ENCODE measurements around the gene ARMC3.

Gene ARMC3

DNA sequence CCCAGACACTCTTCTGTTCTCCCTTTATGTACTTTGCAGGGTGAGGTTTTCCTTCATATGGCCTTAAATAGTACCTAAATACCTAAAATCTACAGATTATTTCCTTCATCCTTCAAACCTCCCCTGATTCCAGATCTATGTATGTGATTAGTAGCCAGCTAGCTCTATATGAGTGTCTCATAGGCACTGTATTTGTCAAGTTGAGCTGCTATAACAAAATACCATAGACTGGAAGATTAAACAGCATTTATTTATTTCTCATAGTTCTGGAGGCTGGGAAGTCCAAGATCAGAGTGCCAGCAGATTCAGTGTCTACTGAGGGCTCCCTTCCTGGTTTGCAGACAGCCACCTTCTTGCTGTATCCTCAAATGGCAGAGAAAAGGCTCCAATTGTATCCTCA lies 106.9 kb downstream of the ARMC3 start:
- H3K27ac ChIP-seq: no peak overlapping the region
- TF ChIP-seq ZFX (IDR thresholded peaks at IDR 0.05; ENCODE audit: borderline replicate concordance): no peak
- TF ChIP-seq, protein P1, sequence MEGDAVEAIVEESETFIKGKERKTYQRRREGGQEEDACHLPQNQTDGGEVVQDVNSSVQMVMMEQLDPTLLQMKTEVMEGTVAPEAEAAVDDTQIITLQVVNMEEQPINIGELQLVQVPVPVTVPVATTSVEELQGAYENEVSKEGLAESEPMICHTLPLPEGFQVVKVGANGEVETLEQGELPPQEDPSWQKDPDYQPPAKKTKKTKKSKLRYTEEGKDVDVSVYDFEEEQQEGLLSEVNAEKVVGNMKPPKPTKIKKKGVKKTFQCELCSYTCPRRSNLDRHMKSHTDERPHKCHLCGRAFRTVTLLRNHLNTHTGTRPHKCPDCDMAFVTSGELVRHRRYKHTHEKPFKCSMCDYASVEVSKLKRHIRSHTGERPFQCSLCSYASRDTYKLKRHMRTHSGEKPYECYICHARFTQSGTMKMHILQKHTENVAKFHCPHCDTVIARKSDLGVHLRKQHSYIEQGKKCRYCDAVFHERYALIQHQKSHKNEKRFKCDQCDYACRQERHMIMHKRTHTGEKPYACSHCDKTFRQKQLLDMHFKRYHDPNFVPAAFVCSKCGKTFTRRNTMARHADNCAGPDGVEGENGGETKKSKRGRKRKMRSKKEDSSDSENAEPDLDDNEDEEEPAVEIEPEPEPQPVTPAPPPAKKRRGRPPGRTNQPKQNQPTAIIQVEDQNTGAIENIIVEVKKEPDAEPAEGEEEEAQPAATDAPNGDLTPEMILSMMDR (IDR thresholded peaks at IDR 0.05): no peak

DNA sequence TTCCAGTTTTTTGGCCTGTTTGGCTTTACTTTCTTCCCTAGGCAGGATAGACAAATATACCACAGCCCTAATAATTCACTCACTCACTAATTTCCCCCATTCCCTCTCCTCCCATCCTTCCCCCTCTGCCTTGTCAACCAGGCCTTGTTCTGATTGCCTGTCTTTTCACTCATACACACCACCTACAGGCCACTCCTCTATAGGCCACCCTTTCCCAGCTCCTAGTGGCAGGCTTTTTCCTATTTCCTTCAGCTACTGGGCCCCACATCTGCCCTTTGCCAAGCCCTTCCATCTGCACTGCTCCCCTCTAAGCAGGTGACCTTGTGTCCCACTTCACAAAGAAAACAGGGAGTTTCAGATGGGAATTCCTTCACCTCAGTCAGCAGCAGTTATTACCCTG lies 107.7 kb downstream of the ARMC3 start:
- H3K27ac ChIP-seq: no peak overlapping the region
- TF ChIP-seq ZFX (IDR thresholded peaks at IDR 0.05; ENCODE audit: borderline replicate concordance): no peak
- TF ChIP-seq, protein P1 (IDR thresholded peaks at IDR 0.05): peak; percentile 17; the same call in 1 of the 2 replicates

DNA sequence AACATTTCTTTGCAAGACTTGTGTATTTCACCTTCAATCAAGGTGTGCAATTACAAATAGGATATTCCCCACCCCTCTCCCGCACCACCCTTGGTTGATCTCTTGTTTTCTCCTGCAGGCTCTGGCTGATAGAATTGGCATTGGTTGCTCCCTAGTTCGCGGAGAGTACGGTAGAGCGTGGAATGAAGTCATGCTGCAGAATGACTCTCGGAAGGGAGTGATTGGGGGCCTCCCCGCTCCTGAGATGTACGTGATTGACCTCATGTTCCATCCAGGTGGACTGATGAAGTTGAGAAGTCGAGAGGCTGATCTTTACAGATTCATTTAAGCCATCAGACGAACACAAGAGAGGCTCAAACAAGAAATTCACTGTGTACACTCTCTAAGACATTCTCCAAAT lies 109.3 kb downstream of the ARMC3 start:
- TF ChIP-seq ZFX (IDR thresholded peaks at IDR 0.05; ENCODE audit: borderline replicate concordance): no peak
- TF ChIP-seq, protein P1 (IDR thresholded peaks at IDR 0.05): no peak

DNA sequence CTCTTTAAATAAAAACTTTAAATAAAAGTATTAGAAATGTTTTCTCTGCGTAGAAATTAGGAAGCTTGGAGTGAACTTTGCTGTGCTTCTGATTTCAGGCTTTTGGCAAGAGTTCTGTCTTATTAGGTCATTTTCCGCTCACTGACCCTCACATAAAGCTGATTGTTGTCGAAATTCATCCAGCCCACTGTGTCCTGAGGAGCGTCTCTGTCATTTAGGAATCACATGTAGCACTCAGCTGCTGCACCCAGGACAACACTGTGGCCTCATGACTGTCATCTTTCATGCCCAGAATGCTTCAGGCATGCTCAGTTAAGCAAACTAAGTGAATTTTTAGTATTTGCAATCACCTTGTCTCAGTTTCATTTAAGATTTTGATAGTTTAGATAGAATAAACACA lies 109.7 kb downstream of the ARMC3 start:
- TF ChIP-seq, protein P1 (IDR thresholded peaks at IDR 0.05): no peak
- TF ChIP-seq ZFX (IDR thresholded peaks at IDR 0.05; ENCODE audit: borderline replicate concordance): no peak
- H3K27ac ChIP-seq: no peak overlapping the region

More for the DNA sequence above, 109.3 kb downstream of the ARMC3 start:
- H3K27ac ChIP-seq: no peak overlapping the region

DNA sequence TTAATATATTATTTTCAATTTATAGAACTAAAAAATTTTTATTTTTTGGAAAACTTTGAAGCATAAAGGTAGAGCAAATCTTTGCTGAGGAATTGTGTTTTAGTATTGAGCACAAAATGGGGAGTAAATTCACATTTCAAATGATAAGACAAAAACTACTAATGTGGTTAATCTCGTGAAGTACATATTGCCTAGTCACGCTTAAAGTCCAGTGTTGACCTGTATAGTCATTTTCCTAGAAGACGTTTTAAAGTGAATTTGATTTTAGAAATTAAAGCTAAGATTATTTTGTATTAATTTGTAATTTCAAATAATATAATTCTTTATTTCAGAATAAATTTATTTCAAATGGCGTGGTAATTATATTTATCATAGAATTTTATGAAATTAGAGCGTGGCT lies 110.3 kb downstream of the ARMC3 start:
- no peak overlapping the region for H3K27ac ChIP-seq
- TF ChIP-seq, protein P1 (IDR thresholded peaks at IDR 0.05): no peak
- TF ChIP-seq ZFX (IDR thresholded peaks at IDR 0.05; ENCODE audit: borderline replicate concordance): no peak

DNA sequence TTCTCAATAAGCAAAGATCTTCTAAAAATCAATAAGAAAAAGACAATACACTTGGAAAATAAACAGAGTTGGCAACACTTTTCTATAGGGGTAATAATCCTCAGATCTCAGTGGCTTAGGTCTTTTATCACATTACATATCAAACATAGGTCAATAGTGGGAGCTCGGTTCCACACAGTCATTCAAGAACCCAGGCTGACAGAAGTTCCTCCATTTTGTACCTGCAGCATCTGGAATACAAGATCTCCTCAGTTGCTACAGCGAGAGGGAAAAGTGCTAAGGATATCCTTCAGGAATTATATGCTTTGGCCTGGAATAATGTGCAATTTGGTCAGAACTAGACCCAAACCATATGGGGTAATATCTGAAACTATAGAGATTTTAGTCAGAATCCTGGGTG lies 112.1 kb downstream of the ARMC3 start:
- TF ChIP-seq, protein P1 (IDR thresholded peaks at IDR 0.05): no peak
- TF ChIP-seq ZFX (IDR thresholded peaks at IDR 0.05; ENCODE audit: borderline replicate concordance): no peak
- H3K27ac ChIP-seq: no peak overlapping the region

DNA sequence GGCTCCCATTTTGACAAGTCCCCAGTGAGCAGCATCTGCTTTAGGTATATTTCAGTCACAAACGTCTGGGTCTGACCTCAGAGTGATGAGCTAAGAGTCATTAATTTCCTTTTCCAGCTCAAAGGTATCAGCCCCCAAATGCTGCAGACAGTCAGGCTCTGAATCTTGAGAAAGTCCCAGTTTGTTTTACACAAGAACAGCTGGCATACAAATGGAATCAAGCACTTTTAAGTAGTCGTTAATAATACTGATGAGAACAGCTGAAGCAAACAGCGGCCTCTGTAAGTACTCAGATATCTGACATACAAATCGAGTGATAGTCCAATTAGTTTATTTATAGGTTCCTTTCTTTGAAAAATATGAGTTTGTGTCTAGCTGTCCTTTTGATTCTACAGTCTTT lies 118.2 kb downstream of the ARMC3 start:
- TF ChIP-seq, protein P1 (IDR thresholded peaks at IDR 0.05): no peak
- TF ChIP-seq ZFX (IDR thresholded peaks at IDR 0.05; ENCODE audit: borderline replicate concordance): no peak
- no peak overlapping the region for H3K27ac ChIP-seq

Data from 22Rv1 (cell line).